IPS-15b (cell line): Measurements from ENCODE around the gene GNG11.

Experiments
- H3K27me3 ChIP-seq: one replicate; pipeline ENCODE4 v1.6.1; 2013; ENCODE audit warnings: low read length; ENCODE audit not compliant: control insufficient read depth, insufficient read depth
- H3K36me3 ChIP-seq: one replicate; pipeline ENCODE4 v1.6.1; 2013; ENCODE audit warnings: low read length; ENCODE audit not compliant: control insufficient read depth, insufficient read depth
- H3K4me1 ChIP-seq: one replicate; pipeline ENCODE4 v1.6.1; 2013; ENCODE audit warnings: mild to moderate bottlenecking, low read length; ENCODE audit not compliant: control insufficient read depth, insufficient read depth
- H3K4me3 ChIP-seq: one replicate; pipeline ENCODE4 v1.5.1; 2013; ENCODE audit warnings: low read depth, low read length
- H3K9ac ChIP-seq: one replicate; pipeline ENCODE4 v1.6.1; 2013; ENCODE audit warnings: low read depth, mild to moderate bottlenecking, low read length
- H3K9me3 ChIP-seq: one replicate; pipeline ENCODE4 v1.6.1; 2013; ENCODE audit warnings: mild to moderate bottlenecking, low read length; ENCODE audit not compliant: control insufficient read depth, insufficient read depth

The GNG11 gene

DNA sequence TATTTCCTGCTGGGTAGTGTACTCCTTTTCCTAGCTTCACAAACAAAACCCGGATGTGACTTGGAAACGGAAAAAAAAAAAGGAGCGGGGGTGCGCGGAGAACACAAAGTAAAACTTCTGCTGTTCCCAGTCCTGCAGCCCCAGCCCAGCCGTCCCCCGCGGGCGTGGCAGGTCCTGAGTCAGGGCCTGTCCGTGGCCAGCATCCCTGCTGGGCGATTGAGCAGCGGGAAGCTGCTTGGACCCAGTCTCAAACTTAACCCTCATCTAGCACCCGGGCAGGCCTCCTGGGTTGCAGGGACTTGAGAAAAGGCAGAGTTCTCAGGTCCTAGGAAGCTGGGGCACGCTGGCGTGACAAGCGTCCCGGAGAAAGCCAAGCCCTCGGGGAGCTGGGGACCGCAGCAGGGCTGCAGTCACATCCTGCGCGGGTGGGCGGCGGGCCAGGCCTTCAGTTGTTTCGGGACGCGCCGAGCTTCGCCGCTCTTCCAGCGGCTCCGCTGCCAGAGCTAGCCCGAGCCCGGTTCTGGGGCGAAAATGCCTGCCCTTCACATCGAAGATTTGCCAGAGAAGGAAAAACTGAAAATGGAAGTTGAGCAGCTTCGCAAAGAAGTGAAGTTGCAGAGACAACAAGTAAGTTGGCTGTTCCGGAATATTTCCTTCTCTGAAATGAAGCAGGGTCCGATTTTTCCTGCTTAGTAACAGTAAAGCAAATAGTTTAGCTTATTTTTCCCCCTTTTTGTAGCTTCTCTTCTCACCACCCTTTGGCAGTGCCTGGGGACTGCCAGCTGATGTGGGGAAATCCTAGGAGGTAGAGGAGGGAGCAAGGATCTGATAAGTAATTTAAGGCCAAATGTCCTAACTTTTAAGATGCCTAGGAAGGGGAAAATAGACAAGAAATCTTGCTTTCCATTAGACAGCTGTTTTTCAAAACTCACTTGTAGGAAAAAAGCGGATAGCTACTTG, at the start of gene GNG11:
TSS of gene GNG11 (plus strand) at position 129 of the 960 bp plus-strand sequence. CDS start at position 532, 403 bp downstream.
- Histone ChIP-seq H3K27me3 (peaks cover 9% of the 10 kb centered on the region), H3K4me3 (peak within 1 kb of the TSS; percentile 68), H3K36me3 (no peaks in the 10 kb centered on the region), H3K4me1 (peaks cover 10% of the 10 kb centered on the region), H3K9me3 (no peaks in the 10 kb centered on the region), H3K9ac (peak within 1 kb of the TSS; percentile 70)

DNA sequence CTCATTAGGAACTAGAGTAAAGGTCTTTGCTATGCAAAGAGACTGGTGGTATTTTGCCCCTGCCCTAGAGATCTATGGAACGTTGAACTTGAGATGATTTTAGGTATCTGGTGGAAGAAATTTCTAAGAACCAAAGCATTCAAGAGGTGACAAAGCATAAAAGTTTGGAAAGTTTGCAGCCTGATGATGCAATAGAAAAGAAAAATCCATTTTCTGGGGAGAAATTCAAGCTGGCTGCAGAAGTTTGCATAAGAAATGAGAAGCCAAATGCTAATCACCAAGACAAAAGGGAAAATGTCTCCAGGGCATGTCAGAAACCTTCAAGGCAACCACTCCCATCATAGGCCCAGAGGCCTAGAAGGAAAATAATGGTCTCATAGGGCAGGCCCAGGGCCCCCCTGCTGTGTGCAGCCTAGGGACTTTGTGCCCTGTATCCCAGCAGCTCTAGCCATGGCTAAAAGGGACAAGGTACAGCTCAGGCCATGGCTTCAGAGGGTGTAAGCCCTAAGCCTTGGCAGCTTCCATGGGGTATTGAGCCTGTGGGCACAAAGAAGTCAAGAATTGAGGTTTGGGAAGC, 47.4 kb upstream of the GNG11 start:
- Histone ChIP-seq H3K36me3 (no peaks in the 10 kb centered on the region), H3K4me1 (no peaks in the 10 kb centered on the region), H3K4me3 (no peak overlapping the region), H3K9ac (no peak overlapping the region), H3K27me3 (no peaks in the 10 kb centered on the region), H3K9me3 (peaks cover 4% of the 10 kb centered on the region)

DNA sequence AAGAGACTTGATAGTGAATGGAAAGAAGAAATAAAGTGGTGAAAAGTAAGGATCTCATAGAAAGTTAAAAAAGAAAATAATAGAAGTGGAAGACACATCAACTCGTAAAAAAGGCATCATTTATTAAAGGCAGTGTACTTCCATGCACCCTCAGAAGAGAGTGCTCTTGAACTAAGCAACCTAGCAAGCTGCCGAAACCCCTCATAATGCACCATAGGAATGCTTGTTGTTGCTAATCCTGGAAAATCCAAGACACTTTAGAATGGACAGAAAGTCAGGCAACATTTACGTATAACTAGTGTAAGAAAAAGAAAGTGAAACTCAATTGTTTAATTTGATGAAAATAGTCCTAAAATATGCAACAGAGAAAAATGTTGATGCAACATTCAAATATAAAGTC, 43.8 kb upstream of the GNG11 start:
- H3K36me3 ChIP-seq = no peaks in the 10 kb centered on the region
- H3K27me3 ChIP-seq = no peaks in the 10 kb centered on the region
- no peaks in the 10 kb centered on the region for H3K4me1 ChIP-seq
- H3K9me3 ChIP-seq = peaks cover 4% of the 10 kb centered on the region
- H3K9ac ChIP-seq = no peak overlapping the region
- no peak overlapping the region for H3K4me3 ChIP-seq

GRCh38 chr7:93879356-93879755, 42.2 kb upstream of the GNG11 start:
- Histone ChIP-seq H3K4me1 (no peaks in the 10 kb centered on the region), H3K4me3 (no peak overlapping the region), H3K9me3 (peaks cover 4% of the 10 kb centered on the region), H3K36me3 (no peaks in the 10 kb centered on the region), H3K27me3 (no peaks in the 10 kb centered on the region), H3K9ac (no peak overlapping the region)

DNA sequence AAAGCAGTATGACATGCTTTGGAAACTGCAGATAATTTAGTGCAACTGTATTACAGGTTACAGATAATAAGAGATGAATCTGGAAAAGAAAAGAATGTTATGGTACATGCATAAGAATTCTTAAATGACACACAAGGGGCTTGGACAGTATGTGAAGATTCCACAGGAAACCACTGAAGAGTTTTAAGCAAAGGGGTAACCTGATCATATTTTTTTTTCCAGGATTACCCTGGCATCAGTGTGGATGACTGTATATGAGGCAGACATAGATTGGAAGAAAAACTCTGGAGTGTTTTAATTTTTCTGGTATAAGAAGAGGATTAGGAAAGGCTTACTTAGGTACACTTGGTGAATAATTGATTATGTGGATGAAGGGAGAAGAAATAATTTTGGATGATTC, 39.1 kb upstream of the GNG11 start:
- Histone ChIP-seq H3K9me3 (no peaks in the 10 kb centered on the region), H3K4me3 (no peak overlapping the region), H3K4me1 (no peaks in the 10 kb centered on the region), H3K27me3 (no peaks in the 10 kb centered on the region), H3K9ac (no peak overlapping the region), H3K36me3 (no peaks in the 10 kb centered on the region)

DNA sequence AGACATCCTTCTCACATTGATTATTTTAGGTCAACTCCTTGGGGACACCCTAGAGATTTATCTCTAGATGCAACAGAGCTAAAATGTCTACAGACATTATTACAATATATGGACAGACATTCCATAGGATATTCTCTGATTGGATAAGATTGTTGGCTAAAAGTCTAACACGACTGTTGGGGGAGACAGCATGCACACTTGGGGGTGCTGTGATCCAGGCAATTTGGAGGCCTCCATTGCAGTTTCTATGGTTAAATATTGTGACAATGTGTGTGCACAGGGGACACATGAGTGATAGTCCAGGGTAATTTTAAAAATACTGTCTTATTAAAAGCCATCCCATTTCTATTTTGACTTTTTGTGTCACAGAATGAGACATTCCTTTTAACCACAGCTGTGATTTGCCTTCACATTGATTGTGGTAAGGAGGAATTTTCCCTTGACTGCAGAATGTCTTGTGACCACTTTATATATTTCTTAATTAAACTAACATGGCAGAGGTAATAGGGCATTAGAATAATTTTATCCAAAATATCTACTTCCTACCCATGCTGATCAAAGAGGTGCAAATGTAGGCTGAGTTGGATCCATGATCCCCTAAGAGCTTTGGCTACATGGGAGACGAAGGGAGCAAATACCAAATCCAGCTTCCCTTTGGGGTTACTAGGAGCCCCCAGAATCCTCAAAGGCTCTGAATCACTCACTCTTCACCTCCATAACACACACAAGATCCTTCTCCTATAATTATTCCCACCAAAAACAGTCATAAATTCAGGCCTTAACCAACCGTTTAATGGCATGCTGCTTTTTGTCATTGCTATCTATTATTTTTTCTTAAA, 38.2 kb upstream of the GNG11 start:
- Histone ChIP-seq H3K36me3 (no peaks in the 10 kb centered on the region), H3K4me1 (no peaks in the 10 kb centered on the region), H3K9ac (no peak overlapping the region), H3K9me3 (no peaks in the 10 kb centered on the region), H3K27me3 (no peaks in the 10 kb centered on the region), H3K4me3 (no peak overlapping the region)

DNA sequence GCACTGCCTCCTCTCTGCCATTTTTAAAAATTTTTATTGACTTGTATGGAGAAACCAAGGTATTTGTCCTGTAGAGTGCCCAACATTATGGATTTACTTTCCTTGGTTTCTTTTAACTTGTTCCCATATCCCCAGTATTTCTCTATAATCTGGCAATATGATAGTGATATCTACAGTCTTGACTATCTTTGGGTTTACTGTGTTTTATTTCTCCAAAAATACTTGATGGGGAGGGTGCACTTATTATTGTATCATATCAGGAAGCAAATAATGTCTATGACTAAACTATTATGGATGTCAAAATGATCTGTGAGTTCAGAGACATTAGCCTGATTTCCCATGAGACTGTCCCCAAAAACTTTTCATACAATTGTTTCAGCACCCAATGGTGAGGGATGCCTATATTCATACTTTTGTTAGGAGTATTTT, 37.6 kb upstream of the GNG11 start:
- H3K9me3 ChIP-seq = no peaks in the 10 kb centered on the region
- peaks cover 3% of the 10 kb centered on the region for H3K27me3 ChIP-seq
- no peaks in the 10 kb centered on the region for H3K4me1 ChIP-seq
- no peaks in the 10 kb centered on the region for H3K36me3 ChIP-seq
- H3K9ac ChIP-seq = no peak overlapping the region
- no peak overlapping the region for H3K4me3 ChIP-seq

GRCh38 chr7:93884541-93884940, 37.0 kb upstream of the GNG11 start:
- H3K4me1 ChIP-seq = peaks cover 2% of the 10 kb centered on the region
- H3K9me3 ChIP-seq = no peaks in the 10 kb centered on the region
- no peak overlapping the region for H3K9ac ChIP-seq
- no peak overlapping the region for H3K4me3 ChIP-seq
- peaks cover 9% of the 10 kb centered on the region for H3K27me3 ChIP-seq
- no peaks in the 10 kb centered on the region for H3K36me3 ChIP-seq

DNA sequence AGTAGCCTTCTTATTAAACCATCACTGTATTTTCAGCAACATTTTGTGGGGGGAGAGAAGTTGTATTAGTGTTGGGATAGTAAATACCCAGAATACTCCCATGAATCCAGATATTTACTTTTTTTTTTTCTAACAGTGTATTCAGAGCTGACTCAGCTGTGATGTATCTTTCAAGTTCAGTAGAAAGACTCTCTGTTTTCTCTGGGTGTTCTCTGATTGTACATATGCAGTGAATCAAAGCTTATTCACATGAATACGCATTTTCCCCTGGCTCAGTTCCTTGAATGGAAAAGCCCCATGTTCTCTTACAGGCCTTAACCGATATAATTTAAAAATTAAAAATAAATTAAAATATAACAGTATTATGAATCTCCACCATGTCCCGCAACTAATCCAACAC, 32.3 kb upstream of the GNG11 start:
- H3K9ac ChIP-seq = no peak overlapping the region
- peak overlapping the region; percentile 89 for H3K4me3 ChIP-seq
- H3K4me1 ChIP-seq = peaks cover 2% of the 10 kb centered on the region
- H3K9me3 ChIP-seq = no peaks in the 10 kb centered on the region
- peaks cover 16% of the 10 kb centered on the region for H3K27me3 ChIP-seq
- no peaks in the 10 kb centered on the region for H3K36me3 ChIP-seq

- H3K4me3 ChIP-seq = peak overlapping the region; percentile 89
- no peaks in the 10 kb centered on the region for H3K36me3 ChIP-seq
- peaks cover 16% of the 10 kb centered on the region for H3K27me3 ChIP-seq
- peaks cover 2% of the 10 kb centered on the region for H3K4me1 ChIP-seq
- peak overlapping the region; percentile 81 for H3K9ac ChIP-seq
- H3K9me3 ChIP-seq = no peaks in the 10 kb centered on the region
Observed at GRCh38 chr7:93890041-93890463, 31.5 kb upstream of the GNG11 start.

GRCh38 chr7:93890464-93891068, 31.0 kb upstream of the GNG11 start, which contains the start of gene TFPI2:
TSS of gene TFPI2 (minus strand) at chr7:93890753. CDS start at chr7:93890678, 75 bp downstream.
- no peaks in the 10 kb centered on the region for H3K9me3 ChIP-seq
- peaks cover 16% of the 10 kb centered on the region for H3K27me3 ChIP-seq
- H3K9ac ChIP-seq = peak within 1 kb of the TSS; percentile 81
- peaks cover 2% of the 10 kb centered on the region for H3K4me1 ChIP-seq
- H3K36me3 ChIP-seq = no peaks in the 10 kb centered on the region
- peak within 1 kb of the TSS; percentile 89 for H3K4me3 ChIP-seq
